Caco-2 (cell line): ENCODE results near the gene CARD18. TPM values are rescaled to one million over a fixed set of nuclear protein-coding genes. Genes with fewer than 3 reads are reported as not detected.

Source experiments
- BruUV-seq: library from RNA; stranded (reverse); fragments of 400-500 nt; replicated peaks from 2 replicates; lab custom pipeline; 2021; lab: Mats Ljungman, UMichigan
- CTCF ChIA-PET: fragments of 300-600 bp; sonication (Branson Sonifier 250); formaldehyde crosslinking; loops from one replicate; lab custom pipeline; 2022; ENCODE audit warnings: antibody characterized with exemption; lab: Charles Lee
- POLR2A ChIA-PET: fragments of 300-600 bp; sonication (Branson Sonifier 250); formaldehyde crosslinking; loops from one replicate; lab custom pipeline; 2022; ENCODE audit warnings: antibody characterized with exemption; lab: Charles Lee
- DNase-seq, 2 experiments: peaks; one replicate each; pipeline versions ENCODE4 v3.0.0 to v3.0.0-alpha.2; 2020 to 2022
- H3K27me3 ChIP-seq: replicated peaks from 2 replicates; pipeline ENCODE4 v1.6.0; 2011; ENCODE audit warnings: low read length; ENCODE audit not compliant: control insufficient read depth, insufficient read depth
- H3K36me3 ChIP-seq: 2 replicates; pipeline ENCODE4 v1.5.1; 2011; ENCODE audit warnings: low read length; ENCODE audit not compliant: control insufficient read depth, insufficient read depth
- H3K4me1 ChIP-seq: fragments of 250-450 bp; sonication (Bioruptor Pico); 2 replicates; pipeline ENCODE4 v1.5.1; 2020; ENCODE audit warnings: mild to moderate bottlenecking
- H3K4me3 ChIP-seq: 2 replicates; pipeline ENCODE4 v1.5.1; 2011; ENCODE audit warnings: low read depth, mild to moderate bottlenecking, control low read depth, low read length
- H3K9me3 ChIP-seq: fragments of 250-450 bp; sonication (Bioruptor Pico); 2 replicates; pipeline ENCODE4 v1.5.1; 2020; ENCODE audit warnings: mild to moderate bottlenecking, moderate library complexity
- H3K27ac Mint-ChIP-seq: one replicate; pipeline ENCODE4 v1.8.0; 2022; ENCODE audit warnings: mixed read lengths; ENCODE audit not compliant: unreplicated experiment
- H3K27me3 Mint-ChIP-seq: one replicate; pipeline ENCODE4 v1.8.0; 2022; ENCODE audit warnings: mixed read lengths; ENCODE audit not compliant: insufficient read depth, unreplicated experiment
- H3K36me3 Mint-ChIP-seq: one replicate; pipeline ENCODE4 v1.8.0; 2022; ENCODE audit warnings: mild to moderate bottlenecking, mixed read lengths; ENCODE audit not compliant: insufficient read depth, unreplicated experiment
- H3K4me1 Mint-ChIP-seq: one replicate; pipeline ENCODE4 v1.8.0; 2022; ENCODE audit warnings: low read depth, mixed read lengths; ENCODE audit not compliant: unreplicated experiment
- H3K4me3 Mint-ChIP-seq: one replicate; pipeline ENCODE4 v1.8.0; 2022; ENCODE audit warnings: mild to moderate bottlenecking, moderate library complexity, mixed read lengths; ENCODE audit not compliant: unreplicated experiment
- H3K9me3 Mint-ChIP-seq: one replicate; pipeline ENCODE4 v1.8.0; 2022; ENCODE audit warnings: mixed read lengths; ENCODE audit not compliant: unreplicated experiment
- CTCF ChIP-seq, 2 experiments: fragments of 200-600 bp in 1 of 2; IDR thresholded peaks; 1 replicate in 1 of 2; 2 replicates in 1 of 2; pipeline versions ENCODE4 v1.5.1 to v1.8.0; 2011 to 2022; ENCODE audit warnings: antibody characterized with exemption in 1 of 2, control low read depth in 1 of 2, inconsistent platforms in 1 of 2, low read depth in 1 of 2, low read length in 1 of 2, mild to moderate bottlenecking in 1 of 2, moderate library complexity in 1 of 2; ENCODE audit not compliant: insufficient read depth in 1 of 2, severe bottlenecking in 1 of 2, unreplicated experiment in 1 of 2
- intact Hi-C: fragments of 100-400 bp; cut with micrococcal nuclease; formaldehyde crosslinking; loops from one replicate; pipeline ENCODE4 v1.10.0; 2022; ENCODE audit not compliant: unreplicated experiment
- total RNA-seq: library from RNA; stranded (reverse); gene quantifications from 2 replicates; pipeline ENCODE4 v1.2.3, GENCODE V29; 2022

CARD18 gene
- total RNA-seq, 1 experiment from 2014 or later, result not detected

- H3K27me3 Mint-ChIP-seq, result no peaks in the 10 kb centered on the region
- no peak overlapping the region for H3K27ac Mint-ChIP-seq
- no TSS peak for BruUV-seq
- intact Hi-C loops, result no loop called here
- POLR2A ChIA-PET, result no interaction called here
- H3K9me3 Mint-ChIP-seq, result no peaks in the 10 kb centered on the region
- no peak for TF ChIP-seq CTCF (IDR thresholded peaks at IDR 0.05; ENCODE audit: insufficient read depth in 1 of 2, low read depth in 1 of 2, low read length in 1 of 2, severe bottlenecking in 1 of 2, unreplicated experiment in 1 of 2)
- no peak for DNase-seq
- CTCF ChIA-PET, result no interaction called here
- H3K27me3 ChIP-seq, result no peaks in the 10 kb centered on the region
- H3K4me1 ChIP-seq, result no peaks in the 10 kb centered on the region
- H3K4me3 Mint-ChIP-seq, result no peak overlapping the region
- H3K4me3 ChIP-seq, result no peak overlapping the region
- no peaks in the 10 kb centered on the region for H3K36me3 Mint-ChIP-seq
- no peaks in the 10 kb centered on the region for H3K4me1 Mint-ChIP-seq
- no peaks in the 10 kb centered on the region for H3K36me3 ChIP-seq
- no peaks in the 10 kb centered on the region for H3K9me3 ChIP-seq
Observed at GRCh38 chr11:105153392-105153791, 13.8 kb upstream of the CARD18 start.

GRCh38 chr11:105152560-105152959, 13.0 kb upstream of the CARD18 start:
- Mint-ChIP-seq H3K4me3 (no peak overlapping the region), H3K4me1 (no peaks in the 10 kb centered on the region), H3K9me3 (no peaks in the 10 kb centered on the region), H3K27ac (no peak overlapping the region), H3K27me3 (no peaks in the 10 kb centered on the region), H3K36me3 (no peaks in the 10 kb centered on the region)
- BruUV-seq, result no TSS peak
- POLR2A ChIA-PET, result no interaction called here
- no peak for TF ChIP-seq CTCF (IDR thresholded peaks at IDR 0.05; ENCODE audit: insufficient read depth in 1 of 2, low read depth in 1 of 2, low read length in 1 of 2, severe bottlenecking in 1 of 2, unreplicated experiment in 1 of 2)
- no peak for DNase-seq
- Histone ChIP-seq H3K4me1 (no peaks in the 10 kb centered on the region), H3K36me3 (no peaks in the 10 kb centered on the region), H3K27me3 (no peaks in the 10 kb centered on the region), H3K4me3 (no peak overlapping the region), H3K9me3 (no peaks in the 10 kb centered on the region)
- intact Hi-C loops, result no loop called here
- CTCF ChIA-PET, result no interaction called here

GRCh38 chr11:105152021-105152512, 12.5 kb upstream of the CARD18 start:
- BruUV-seq, result no TSS peak
- Histone ChIP-seq H3K27me3 (no peaks in the 10 kb centered on the region), H3K9me3 (no peaks in the 10 kb centered on the region), H3K4me1 (no peaks in the 10 kb centered on the region), H3K36me3 (no peaks in the 10 kb centered on the region), H3K4me3 (no peak overlapping the region)
- Mint-ChIP-seq H3K27me3 (no peaks in the 10 kb centered on the region), H3K4me3 (no peak overlapping the region), H3K27ac (no peak overlapping the region), H3K36me3 (no peaks in the 10 kb centered on the region), H3K4me1 (no peaks in the 10 kb centered on the region), H3K9me3 (no peaks in the 10 kb centered on the region)
- ChIA-PET POLR2A (no interaction called here), CTCF (no interaction called here)
- TF ChIP-seq CTCF (IDR thresholded peaks at IDR 0.05; ENCODE audit: insufficient read depth in 1 of 2, low read depth in 1 of 2, low read length in 1 of 2, severe bottlenecking in 1 of 2, unreplicated experiment in 1 of 2), result no peak
- intact Hi-C loops, result no loop called here
- DNase-seq, result no peak
